Liver (tissue), 9 donors: ENCODE measurements around the gene C3orf49. TPM values are rescaled to one million over a fixed set of nuclear protein-coding genes. Genes with fewer than 3 reads are reported as not detected.

Source experiments
- DNase-seq: peaks from one replicate; pipeline ENCODE4 v3.0.0-alpha.2; 2017; ENCODE audit warnings: low spot score
- H3K27ac ChIP-seq, 2 donors: one replicate each; pipeline ENCODE4 v1.7.0; 2013; ENCODE audit warnings: inconsistent platforms in 2 of 2, low read length in 2 of 2, control low read depth in 1 of 2, low read depth in 1 of 2, mild to moderate bottlenecking in 1 of 2
- H3K27me3 ChIP-seq, 4 donors: one replicate each; pipeline versions ENCODE4 v1.6.1 to v1.7.0; 2013; ENCODE audit warnings: low read length in 3 of 4, inconsistent platforms in 1 of 4, mild to moderate bottlenecking in 1 of 4, moderate library complexity in 1 of 4; ENCODE audit not compliant: control insufficient read depth in 4 of 4, insufficient read depth in 4 of 4
- H3K36me3 ChIP-seq, 4 donors: one replicate each; pipeline versions ENCODE4 v1.6.1 to v1.7.0; 2013; ENCODE audit warnings: low read length in 3 of 4, mild to moderate bottlenecking in 3 of 4, low read depth in 1 of 4, moderate library complexity in 1 of 4; ENCODE audit not compliant: control insufficient read depth in 4 of 4, insufficient read depth in 3 of 4
- H3K4me1 ChIP-seq, 4 donors: one replicate each; pipeline versions ENCODE4 v1.6.1 to v1.7.0; 2013; ENCODE audit warnings: low read length in 3 of 4, mild to moderate bottlenecking in 3 of 4, moderate library complexity in 1 of 4; ENCODE audit not compliant: control insufficient read depth in 4 of 4, insufficient read depth in 4 of 4
- H3K4me3 ChIP-seq, 3 donors: one replicate each; pipeline versions ENCODE4 v1.6.1 to v1.7.0; 2013; ENCODE audit warnings: low read length in 3 of 3, control low read depth in 1 of 3, low read depth in 1 of 3, mild to moderate bottlenecking in 1 of 3
- H3K9ac ChIP-seq, 2 donors: one replicate each; pipeline ENCODE4 v1.7.0; 2013; ENCODE audit warnings: low read length in 2 of 2, mild to moderate bottlenecking in 2 of 2, moderate library complexity in 2 of 2, control low read depth in 1 of 2, low read depth in 1 of 2
- H3K9me3 ChIP-seq, 4 donors: one replicate each; pipeline versions ENCODE4 v1.6.1 to v1.7.0; 2013; ENCODE audit warnings: low read length in 3 of 4; ENCODE audit not compliant: control insufficient read depth in 4 of 4
- ATF3 ChIP-seq: IDR thresholded peaks from 2 replicates; pipeline ENCODE4 v1.6.1; 2016; ENCODE audit warnings: antibody characterized with exemption
- CTCF ChIP-seq: fragments of 150-350 bp; IDR thresholded peaks from 2 replicates; pipeline ENCODE4 v1.5.1; 2017; ENCODE audit warnings: improper control_type of control experiment, low read depth, low read length; ENCODE audit not compliant: missing input control
- EGR1 ChIP-seq, 2 donors: IDR thresholded peaks; 2 replicates each; pipeline ENCODE4 v1.6.1; 2016 to 2018; ENCODE audit warnings: antibody characterized with exemption in 2 of 2, low read depth in 2 of 2
- GABPA ChIP-seq, 2 donors: IDR thresholded peaks in 1 of 2; conservative IDR thresholded peaks in 1 of 2; 2 replicates each; pipeline ENCODE4 v1.6.1; 2016; ENCODE audit warnings: antibody characterized with exemption in 2 of 2, mild to moderate bottlenecking in 1 of 2, moderate library complexity in 1 of 2
- HNF4A ChIP-seq, 2 donors: conservative IDR thresholded peaks; 2 replicates each; pipeline ENCODE4 v1.6.1; 2016; ENCODE audit warnings: antibody characterized with exemption in 2 of 2, mild to moderate bottlenecking in 2 of 2
- HNF4G ChIP-seq: IDR thresholded peaks from 2 replicates; pipeline ENCODE4 v1.6.1; 2016; ENCODE audit warnings: antibody characterized with exemption
- JUND ChIP-seq, 2 donors: IDR thresholded peaks; 2 replicates each; pipeline ENCODE4 v1.6.1; 2016; ENCODE audit warnings: antibody characterized with exemption in 2 of 2
- NR2F2 ChIP-seq: IDR thresholded peaks from 2 replicates; pipeline ENCODE4 v1.6.1; 2016; ENCODE audit warnings: antibody characterized with exemption
- RAD21 ChIP-seq, 2 donors: IDR thresholded peaks; 2 replicates each; pipeline ENCODE4 v1.6.1; 2016; ENCODE audit warnings: antibody characterized with exemption in 2 of 2, mild to moderate bottlenecking in 2 of 2
- RXRA ChIP-seq, 2 donors: IDR thresholded peaks; 2 replicates each; pipeline ENCODE4 v1.6.1; 2017 to 2018; ENCODE audit warnings: antibody characterized with exemption in 2 of 2, mild to moderate bottlenecking in 1 of 2
- SP1 ChIP-seq: IDR thresholded peaks from 2 replicates; pipeline ENCODE4 v1.6.1; 2018; ENCODE audit warnings: antibody characterized with exemption, mild to moderate bottlenecking
- YY1 ChIP-seq: IDR thresholded peaks from 2 replicates; pipeline ENCODE4 v1.6.1; 2016; ENCODE audit warnings: antibody characterized with exemption, mild to moderate bottlenecking
- ZBTB33 ChIP-seq: IDR thresholded peaks from 2 replicates; pipeline ENCODE4 v1.6.1; 2016; ENCODE audit warnings: antibody characterized with exemption
- WGBS: extraction: QIAGEN DNeasy Blood & Tissue Kit; methylation state at CpG from one replicate; pipeline ENCODE4 v1.1.7; 2013; 5-methylcytosine and 5-hydroxymethylcytosine counted together
- polyA plus RNA-seq, 2 donors: library from polyadenylated mRNA; stranded (reverse) in 1 of 2; unstranded in 1 of 2; fragments of 200-250 nt in 1 of 2; fragments of >200 nt in 1 of 2; fragmentation: Nextera tagmentation in 1 of 2; extraction: Ambion mirVana in 1 of 2; gene quantifications; one replicate each; pipeline versions ENCODE4 v1.2.1 to v1.2.3, GENCODE V29; 2013 to 2015
- total RNA-seq, 2 donors: library from RNA; depleted of rRNA; stranded (reverse); fragments of >200 nt; gene quantifications; one replicate each; pipeline ENCODE4 v1.2.3, GENCODE V29; 2014
- TF ChIP-seq, protein P1 (sequence below): IDR thresholded peaks from 2 replicates; pipeline ENCODE4 v1.6.1; 2016; ENCODE audit warnings: antibody characterized with exemption
- donor health status: healthy.
- donor health status: healthy.
- donor health status: healthy.
- donor health status: healthy.
- donor health status: healthy.

C3orf49 gene
- total and polyA plus RNA-seq, 4 donors = 0.13 TPM; not detected in 3

GRCh38 chr3:63896332-63897030 lies 77.4 kb downstream of the C3orf49 start:
- Histone ChIP-seq H3K4me3 (no peak overlapping the region), H3K9me3 (no peaks in the 10 kb centered on the region), H3K27me3 (no peaks in the 10 kb centered on the region), H3K36me3 (peaks cover 0 to 7% (median 4%) of the 10 kb centered on the region in 4 donors), H3K9ac (no peak overlapping the region), H3K4me1 (no peaks in the 10 kb centered on the region), H3K27ac (no peak overlapping the region)
- whole genome bisulfite sequencing = 82% methylated on average over 1 of the region's 1 CpG
- no peak for TF ChIP-seq RAD21 (IDR thresholded peaks at IDR 0.05)
- TF ChIP-seq RXRA (IDR thresholded peaks at IDR 0.05) = no peak
- TF ChIP-seq, protein P1, sequence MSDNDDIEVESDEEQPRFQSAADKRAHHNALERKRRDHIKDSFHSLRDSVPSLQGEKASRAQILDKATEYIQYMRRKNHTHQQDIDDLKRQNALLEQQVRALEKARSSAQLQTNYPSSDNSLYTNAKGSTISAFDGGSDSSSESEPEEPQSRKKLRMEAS = no peak
- TF ChIP-seq HNF4A (conservative IDR thresholded peaks at IDR 0.05) = no peak
- no peak for TF ChIP-seq YY1
- TF ChIP-seq HNF4G = no peak
- TF ChIP-seq ATF3 = no peak
- no peak for TF ChIP-seq SP1
- TF ChIP-seq ZBTB33 = no peak
- no peak for TF ChIP-seq EGR1 (IDR thresholded peaks at IDR 0.05; ENCODE audit: low read depth in 2 of 2)
- no peak for TF ChIP-seq NR2F2
- TF ChIP-seq JUND (IDR thresholded peaks at IDR 0.05) = no peak
- no peak for TF ChIP-seq CTCF
- TF ChIP-seq GABPA (IDR thresholded peaks at IDR 0.05 in 1 of 2, conservative IDR thresholded peaks at IDR 0.05 in 1 of 2) = no peak
- DNase-seq = no peak

Other genes with a start within 250 kb of the C3orf49 start
- not detected for gene SNTN, start 166.6 kb upstream of the C3orf49 start, total RNA-seq
- gene SNTN, start 166.6 kb upstream of the C3orf49 start, polyA plus RNA-seq = not detected
- gene THOC7, start 44.5 kb downstream of the C3orf49 start, total RNA-seq = 10 to 100 TPM; 11.7 to 22.4 TPM
- gene THOC7, start 44.5 kb downstream of the C3orf49 start, polyA plus RNA-seq = 10 to 100 TPM; 23.5 to 38.6 TPM
- gene ATXN7, start 44.6 kb downstream of the C3orf49 start, total RNA-seq = 10 to 100 TPM in 1 of 2 donors, 1 to 10 TPM in 1; 7.7 to 13.6 TPM
- gene ATXN7, start 44.6 kb downstream of the C3orf49 start, polyA plus RNA-seq = 1 to 10 TPM; 2.8 to 3.5 TPM
- not detected for gene SCAANT1, start 93.1 kb downstream of the C3orf49 start, total RNA-seq
- gene SCAANT1, start 93.1 kb downstream of the C3orf49 start, polyA plus RNA-seq = not detected
- 10 to 100 TPM; 54.6 to 72.7 TPM for gene PSMD6, start 204.2 kb downstream of the C3orf49 start, total RNA-seq
- 10 to 100 TPM; 49.3 to 55.2 TPM for gene PSMD6, start 204.2 kb downstream of the C3orf49 start, polyA plus RNA-seq